GM08714 (cell line): ENCODE results near the gene USP22.

Experiments
- H3K4me3 ChIP-seq: fragments of 200-500 bp; sonication (Bioruptor generic); 2 replicates; pipeline ENCODE4 v1.5.1; 2014; ENCODE audit warnings: mild to moderate bottlenecking, low read length, inconsistent platforms
- ZNF274 ChIP-seq: IDR thresholded peaks from 2 replicates; pipeline ENCODE4 v1.6.1; 2012; ENCODE audit warnings: mild to moderate bottlenecking, low read depth, low read length

The USP22 gene

DNA sequence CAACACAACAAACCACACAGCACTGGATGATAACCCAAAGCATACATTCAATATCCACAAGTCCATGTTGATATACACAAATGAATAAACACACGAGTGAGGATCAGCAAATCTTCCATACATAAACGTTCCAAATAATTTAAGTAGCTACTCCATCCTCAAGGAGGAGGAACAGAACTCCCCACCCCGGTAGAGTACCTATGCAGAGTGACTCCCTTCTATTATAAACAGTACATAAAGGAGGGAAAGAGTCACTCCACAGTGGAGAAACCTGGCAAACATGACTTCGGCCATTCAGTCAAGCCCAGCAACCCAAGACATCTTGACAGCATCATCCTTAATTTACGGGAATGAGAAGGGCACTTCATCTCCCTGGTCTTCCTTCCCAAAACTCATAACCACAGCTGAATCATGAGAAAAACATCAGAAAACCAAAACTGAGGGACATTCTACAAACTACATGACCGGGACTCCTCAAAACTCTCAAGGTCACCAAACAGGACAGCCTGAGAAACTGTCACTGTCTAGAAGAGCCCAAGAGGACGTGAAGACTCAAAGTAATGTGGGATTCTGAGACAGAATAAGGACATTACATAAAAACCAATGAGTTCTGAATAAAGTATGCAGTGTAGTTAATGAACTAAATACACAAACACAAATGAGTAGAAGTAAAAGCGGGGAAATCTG is 5.6 kb downstream of the USP22 start:
- no peak overlapping the region; the same call in 1 of the 2 replicates for H3K4me3 ChIP-seq
- no peak for TF ChIP-seq ZNF274

DNA sequence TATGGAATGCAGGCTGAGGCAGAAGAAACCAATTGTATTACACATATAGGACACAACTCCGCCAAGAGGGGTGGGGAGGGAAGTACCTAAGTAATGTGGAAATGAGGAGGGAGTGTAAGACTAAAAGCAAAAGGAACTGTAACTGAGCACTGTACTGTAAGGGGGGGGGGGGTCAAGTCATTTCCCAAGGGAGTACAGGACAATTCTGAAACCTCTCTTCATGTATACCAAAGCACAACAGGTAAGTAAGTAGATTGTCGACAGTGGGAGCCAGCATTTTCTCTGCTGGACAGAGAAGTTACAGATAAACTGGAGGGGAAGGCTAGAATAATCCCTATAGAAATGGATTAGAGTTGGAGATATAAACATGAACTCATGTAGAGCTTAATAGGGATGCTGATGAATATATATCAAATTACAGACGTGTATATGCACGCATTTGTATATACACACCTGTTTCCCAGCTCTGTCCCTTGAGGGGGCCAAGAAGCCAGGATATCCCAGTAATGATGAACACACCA is 6.4 kb downstream of the USP22 start:
- H3K4me3 ChIP-seq = peak overlapping the region; percentile 19

DNA sequence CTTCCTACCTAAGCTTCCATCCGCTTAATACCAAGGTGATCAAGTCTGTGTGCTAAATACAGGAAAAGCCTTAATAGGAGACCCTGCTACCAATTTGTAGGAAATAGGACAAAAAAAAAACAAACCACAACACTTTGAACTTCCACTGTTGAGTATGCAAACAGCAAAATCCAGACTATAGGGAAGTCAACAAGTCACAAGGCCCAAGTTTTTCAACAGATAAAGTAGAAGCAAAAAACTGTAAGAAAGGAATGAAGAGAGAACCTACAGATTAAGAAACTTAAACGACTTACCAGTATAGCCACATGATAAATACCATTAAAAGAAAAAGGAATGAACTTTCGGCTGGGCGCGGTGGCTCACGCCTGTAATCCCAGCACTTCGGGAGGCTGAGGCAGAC is 7.4 kb downstream of the USP22 start:
- no peak overlapping the region for H3K4me3 ChIP-seq
- TF ChIP-seq ZNF274 = no peak

More for the DNA sequence above, 6.4 kb downstream of the USP22 start:
- no peak for TF ChIP-seq ZNF274

DNA sequence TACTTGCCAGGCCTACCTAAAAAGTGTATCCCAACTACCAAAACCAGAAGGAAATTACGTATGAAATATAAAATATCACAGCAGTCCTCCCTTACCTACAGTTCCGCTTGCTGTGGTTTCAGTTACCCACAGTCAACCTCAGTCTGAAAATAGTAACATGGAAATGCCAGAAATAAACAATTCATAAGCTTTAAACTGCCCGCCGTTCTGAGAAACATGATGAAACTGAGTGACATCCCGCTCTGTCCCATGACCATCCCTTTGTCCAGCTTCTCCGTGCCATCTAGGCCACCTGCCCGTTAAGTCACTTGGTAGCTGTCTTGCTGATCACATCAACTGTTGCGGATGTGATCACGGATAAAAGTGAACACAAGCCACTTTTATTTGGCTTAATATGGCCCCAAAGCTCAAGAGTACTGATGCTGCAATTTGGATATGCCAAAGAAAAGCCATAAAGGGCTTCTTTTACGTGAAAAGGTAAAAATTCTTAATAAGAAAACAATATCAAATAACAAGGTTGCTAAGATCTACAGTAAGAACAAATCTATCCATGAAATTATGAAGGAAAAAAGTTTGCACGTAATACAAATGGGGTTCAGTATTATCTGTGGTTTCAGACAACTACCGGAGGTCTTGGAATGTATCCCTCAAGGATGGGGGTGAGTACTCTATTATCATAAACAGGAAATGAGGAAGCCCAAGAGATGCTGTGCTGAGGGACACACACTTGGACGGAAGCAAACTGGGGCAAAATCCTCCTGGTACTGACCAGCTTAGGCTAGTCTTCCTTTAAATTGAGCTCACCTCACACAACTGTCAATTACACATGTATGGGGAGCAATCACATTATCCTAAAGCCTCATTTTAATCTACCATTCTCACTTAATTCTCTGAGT is 8.2 kb downstream of the USP22 start:
- TF ChIP-seq ZNF274 = no peak
- H3K4me3 ChIP-seq = peak overlapping the region; percentile 58

DNA sequence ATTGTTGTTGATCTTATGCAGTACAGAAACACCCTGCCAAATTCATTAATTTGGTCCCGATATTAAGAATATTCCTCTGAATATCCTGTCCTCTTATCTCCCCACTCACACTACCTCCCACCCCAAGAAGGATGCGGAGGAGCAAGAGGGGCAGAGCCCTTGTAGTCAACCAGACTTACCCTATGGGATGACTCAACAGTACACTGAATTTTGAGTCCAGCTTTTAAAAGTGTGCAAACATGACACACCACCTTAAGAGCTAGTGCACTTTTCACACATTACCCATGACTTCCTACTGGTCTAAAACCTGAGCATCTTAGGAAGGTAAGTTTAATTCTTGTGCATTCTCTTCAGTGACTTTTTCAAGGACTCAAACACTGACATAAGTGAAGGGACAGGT is 9.5 kb downstream of the USP22 start:
- no peak for TF ChIP-seq ZNF274
- H3K4me3 ChIP-seq = no peak overlapping the region

DNA sequence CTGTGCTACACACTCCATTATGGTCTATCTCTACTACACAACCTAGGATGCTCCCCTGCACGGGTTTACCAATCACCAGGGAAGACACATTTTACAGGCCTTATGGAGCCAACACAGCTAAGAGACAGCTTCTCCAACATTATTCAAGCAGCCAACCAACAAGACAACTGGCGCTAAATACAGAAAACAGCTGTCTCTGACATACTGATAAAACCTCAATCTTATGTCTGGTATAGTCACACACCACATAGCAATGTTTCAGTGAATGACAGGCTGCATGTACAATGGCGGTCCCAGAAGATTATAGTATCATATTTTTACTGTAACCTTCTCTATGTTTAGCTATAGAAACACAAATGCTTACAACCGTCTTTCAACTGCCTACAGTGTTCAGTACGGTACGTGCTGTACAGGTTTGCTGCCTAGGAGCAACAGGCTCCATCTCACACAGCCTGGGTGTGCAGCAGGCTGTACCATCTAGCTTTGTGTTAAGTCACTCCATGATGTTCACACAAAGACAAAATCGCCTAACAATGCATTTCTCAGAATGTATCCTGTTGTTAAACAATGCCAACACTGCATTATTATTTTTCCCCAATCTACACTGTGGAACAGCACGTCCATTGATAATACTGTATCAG is 10.9 kb downstream of the USP22 start:
- no peak overlapping the region for H3K4me3 ChIP-seq
- no peak for TF ChIP-seq ZNF274

DNA sequence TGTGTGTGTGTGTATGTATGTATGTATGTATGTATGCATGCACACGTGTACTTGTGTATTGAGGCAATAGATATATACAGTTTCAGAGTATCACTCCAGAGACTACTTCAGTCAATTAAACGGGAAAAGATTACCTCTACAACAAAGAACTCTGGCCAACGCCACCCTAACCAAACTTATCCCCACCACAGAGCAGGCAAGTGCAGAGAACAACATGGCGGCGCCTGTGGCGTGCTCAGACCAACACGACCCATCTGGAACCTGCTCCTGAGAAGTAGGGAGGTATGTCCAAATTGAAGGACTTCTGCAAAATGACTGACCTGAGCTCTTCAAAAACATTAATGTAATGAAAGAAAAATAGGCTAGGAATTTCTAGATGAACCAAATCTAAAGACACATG is 12.4 kb downstream of the USP22 start:
- TF ChIP-seq ZNF274 = no peak
- H3K4me3 ChIP-seq = no peak overlapping the region

DNA sequence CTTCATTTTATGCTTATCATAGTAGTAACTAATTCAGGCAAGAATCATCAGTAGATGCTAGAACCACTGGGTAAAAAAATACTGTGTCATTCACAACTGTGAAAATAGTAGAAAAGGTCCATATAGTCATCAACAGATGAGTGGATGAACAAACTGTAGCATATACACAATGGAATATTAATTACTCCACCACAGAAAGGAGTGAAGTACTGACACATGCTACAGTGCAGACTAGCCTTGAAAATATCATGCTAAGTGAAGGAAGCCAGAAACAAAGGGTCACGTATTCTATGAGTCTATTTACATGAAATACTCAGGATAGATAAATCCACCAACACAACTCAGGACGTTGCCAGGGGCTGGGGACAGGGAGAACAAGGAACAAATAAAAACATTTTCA is 13.3 kb downstream of the USP22 start:
- no peak overlapping the region for H3K4me3 ChIP-seq

DNA sequence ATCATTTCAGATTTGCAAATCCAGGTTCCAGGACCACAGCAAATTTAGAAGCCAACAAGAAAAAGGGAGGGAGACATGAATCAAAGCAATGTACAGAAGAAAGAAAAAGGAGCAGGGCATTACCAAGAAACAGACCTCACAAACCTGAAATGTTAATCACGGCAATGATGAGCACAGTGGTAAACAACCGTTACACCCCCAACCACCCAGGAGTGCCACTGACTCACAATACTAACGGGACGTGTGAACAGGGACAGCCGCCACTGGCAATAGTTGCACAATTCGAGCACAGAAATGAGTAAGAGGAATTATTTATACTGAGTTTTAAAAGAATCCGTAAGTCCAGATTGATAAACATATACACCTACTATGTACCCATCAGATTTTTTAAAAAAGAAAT is 13.8 kb downstream of the USP22 start:
- no peak for TF ChIP-seq ZNF274
- H3K4me3 ChIP-seq = no peak overlapping the region

More for the DNA sequence above, 13.3 kb downstream of the USP22 start:
- no peak for TF ChIP-seq ZNF274

DNA sequence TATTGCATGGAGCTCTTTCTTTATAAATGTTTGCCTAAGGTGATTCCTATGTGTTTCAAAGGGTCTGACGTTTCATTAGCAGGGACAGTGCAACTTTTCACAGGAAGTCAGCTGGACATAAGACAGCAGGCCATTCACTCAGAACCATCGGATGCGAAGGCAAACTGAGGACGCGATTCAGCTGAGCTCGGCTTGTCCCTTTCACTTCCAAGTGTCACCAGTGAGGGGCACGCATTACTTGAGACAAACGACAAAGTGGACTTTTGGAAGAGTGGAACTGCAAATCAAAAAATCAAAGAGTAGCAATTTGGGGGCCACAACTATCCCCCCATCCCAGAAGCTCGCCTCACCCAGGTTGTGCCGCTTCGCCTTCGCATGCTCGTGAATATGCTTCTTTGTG is 14.6 kb downstream of the USP22 start:
- TF ChIP-seq ZNF274 = no peak
- no peak overlapping the region for H3K4me3 ChIP-seq

DNA sequence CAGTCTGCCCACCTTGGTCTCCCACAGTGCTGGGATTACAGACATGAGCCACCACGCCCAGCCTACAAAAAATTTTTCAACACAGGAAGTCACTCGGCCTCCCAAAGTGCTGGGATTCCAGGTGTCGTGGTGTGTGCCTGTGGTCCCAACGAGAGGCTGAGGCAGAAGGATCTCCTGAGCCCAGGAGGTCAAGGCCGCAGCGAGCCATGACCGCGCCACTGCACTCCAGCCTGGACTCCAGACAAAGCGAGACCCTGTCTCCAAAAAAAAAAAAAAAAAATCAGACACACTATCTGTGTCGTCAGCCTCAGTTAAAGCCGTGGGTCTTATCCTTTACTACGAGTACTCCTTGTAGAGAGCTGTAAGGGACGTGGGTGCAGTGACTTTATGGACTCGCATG is 15.8 kb downstream of the USP22 start:
- H3K4me3 ChIP-seq = no peak overlapping the region
- TF ChIP-seq ZNF274 = no peak

DNA sequence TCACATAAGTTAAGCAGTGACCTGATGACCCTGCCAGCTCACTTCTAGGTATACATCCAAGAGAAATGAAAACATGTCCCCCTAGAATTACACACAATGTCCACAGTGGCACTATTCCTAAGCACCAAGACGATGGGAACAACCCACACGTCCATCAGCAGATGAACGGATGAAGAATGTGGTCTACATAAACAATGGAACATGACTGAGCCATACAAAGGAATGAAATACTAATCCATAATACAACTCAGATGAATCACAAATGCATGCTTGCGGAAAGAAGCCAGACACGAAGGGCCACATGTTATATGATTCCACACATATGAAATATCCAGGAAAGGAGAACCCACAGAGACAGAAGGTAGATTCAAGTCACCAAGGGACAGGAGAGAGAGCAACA is 17.4 kb downstream of the USP22 start:
- TF ChIP-seq ZNF274 = no peak
- H3K4me3 ChIP-seq = no peak overlapping the region

DNA sequence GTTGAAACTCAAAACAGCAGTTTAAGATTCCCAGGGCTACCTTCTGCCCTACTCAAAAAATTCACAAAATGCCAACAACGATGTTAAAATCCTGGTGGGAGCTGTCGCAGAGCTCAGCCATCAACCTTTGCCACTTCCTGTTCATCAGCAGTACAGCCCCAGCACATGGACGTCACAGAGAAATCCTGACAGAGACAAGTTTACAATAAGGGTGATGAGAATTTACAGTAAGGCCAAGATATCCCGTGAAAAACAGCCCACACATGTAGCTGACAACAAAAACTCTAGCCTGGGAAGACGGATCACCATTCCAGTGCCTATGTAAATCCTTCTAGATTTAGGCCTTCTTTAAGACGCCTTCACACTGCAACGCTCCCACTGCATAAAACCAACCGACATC is 18.8 kb downstream of the USP22 start:
- TF ChIP-seq ZNF274 = no peak

DNA sequence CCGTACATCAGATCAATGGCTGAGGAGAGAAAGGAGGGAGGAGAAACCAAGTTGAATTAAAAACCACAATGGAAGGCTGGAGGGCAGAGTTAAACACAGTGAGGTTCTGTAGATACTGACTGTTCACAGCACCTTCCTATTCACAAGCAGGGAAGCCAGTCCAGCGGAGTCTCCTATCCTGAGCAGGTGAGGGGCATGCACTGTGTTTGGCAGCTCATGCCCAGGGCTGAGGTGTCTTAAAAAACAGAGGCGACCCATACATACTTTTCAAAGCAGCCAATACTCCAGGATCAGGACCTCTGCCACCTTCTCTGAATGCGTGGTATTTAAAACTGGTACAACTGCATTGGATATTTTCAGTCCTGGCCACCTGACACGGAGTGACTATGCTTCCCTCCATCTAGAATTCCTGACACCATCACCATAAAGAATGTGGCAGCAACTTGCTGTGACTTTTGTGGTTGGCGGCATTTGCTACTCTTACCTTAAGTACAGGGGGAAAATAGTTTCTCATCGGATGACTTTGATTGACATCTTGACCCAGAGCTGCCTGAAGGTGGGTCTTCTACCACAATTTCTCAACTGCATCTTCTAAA is 21.5 kb downstream of the USP22 start:
- no peak for TF ChIP-seq ZNF274
- no peak overlapping the region for H3K4me3 ChIP-seq

More for the DNA sequence above, 18.8 kb downstream of the USP22 start:
- no peak overlapping the region for H3K4me3 ChIP-seq
